DND-41 (cell line): ENCODE measurements around the gene ATP8A2.

Source experiments
- CTCF ChIP-seq: IDR thresholded peaks from 2 replicates; pipeline ENCODE4 v1.5.1; 2012; ENCODE audit warnings: borderline replicate concordance, low read length, moderate library complexity, mild to moderate bottlenecking; ENCODE audit not compliant: poor library complexity, severe bottlenecking; ENCODE audit errors: extremely low read depth
- EZH2 ChIP-seq: IDR thresholded peaks from 3 replicates; pipeline ENCODE4 v1.6.1; 2012; ENCODE audit warnings: borderline replicate concordance, low read depth, mild to moderate bottlenecking, moderate library complexity, low read length, inconsistent platforms; ENCODE audit not compliant: severe bottlenecking

- TF ChIP-seq CTCF (no peak), EZH2 (no peak)
Measured at GRCh38 chr13:25770601-25771000, 398.8 kb downstream of the ATP8A2 start.
